NCI-H2227 treated with DMSO at 0.1 percent for 48 hours (cell line): ENCODE data around the gene INSR.
A peak's percentile ranks its signal among the peaks of the same experiment; 100 is the strongest.
"Not testable (repeated sequence)": the region's sequence is repeated elsewhere in the genome, so short reads cannot be mapped to it uniquely, and the experiment has no call there.

ENCODE experiments used
- DNase-seq: peaks from one replicate; lab custom pipeline; 2025; lab: John Stamatoyannopoulos, UW

Gene INSR

GRCh38 chr19:7098701-7099596 lies 195.3 kb downstream of the INSR start:
- peak; percentile 95 for DNase-seq

- DNase-seq: no peak
Observed at GRCh38 chr19:7098096-7098495, 196.1 kb downstream of the INSR start.

DNA sequence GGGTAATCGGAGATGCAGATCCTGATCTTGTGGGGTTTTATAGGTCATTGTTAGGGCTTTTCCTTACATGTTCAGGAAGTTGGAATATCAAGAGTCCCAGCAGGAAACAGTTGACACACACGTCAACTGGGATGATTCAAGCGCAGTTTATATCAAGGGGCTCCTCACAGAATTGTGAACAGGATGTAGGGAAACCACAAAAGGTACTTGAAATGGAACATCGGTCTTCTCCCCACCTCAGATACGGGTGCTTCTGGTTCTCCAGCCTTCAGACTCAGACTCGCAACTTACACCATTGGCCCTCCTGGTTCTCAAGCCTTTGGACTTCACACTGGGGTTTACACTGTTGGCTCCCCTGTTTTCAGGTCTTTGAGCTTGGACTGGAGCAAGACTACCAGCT lies 205.2 kb downstream of the INSR start:
- no peak for DNase-seq

DNA sequence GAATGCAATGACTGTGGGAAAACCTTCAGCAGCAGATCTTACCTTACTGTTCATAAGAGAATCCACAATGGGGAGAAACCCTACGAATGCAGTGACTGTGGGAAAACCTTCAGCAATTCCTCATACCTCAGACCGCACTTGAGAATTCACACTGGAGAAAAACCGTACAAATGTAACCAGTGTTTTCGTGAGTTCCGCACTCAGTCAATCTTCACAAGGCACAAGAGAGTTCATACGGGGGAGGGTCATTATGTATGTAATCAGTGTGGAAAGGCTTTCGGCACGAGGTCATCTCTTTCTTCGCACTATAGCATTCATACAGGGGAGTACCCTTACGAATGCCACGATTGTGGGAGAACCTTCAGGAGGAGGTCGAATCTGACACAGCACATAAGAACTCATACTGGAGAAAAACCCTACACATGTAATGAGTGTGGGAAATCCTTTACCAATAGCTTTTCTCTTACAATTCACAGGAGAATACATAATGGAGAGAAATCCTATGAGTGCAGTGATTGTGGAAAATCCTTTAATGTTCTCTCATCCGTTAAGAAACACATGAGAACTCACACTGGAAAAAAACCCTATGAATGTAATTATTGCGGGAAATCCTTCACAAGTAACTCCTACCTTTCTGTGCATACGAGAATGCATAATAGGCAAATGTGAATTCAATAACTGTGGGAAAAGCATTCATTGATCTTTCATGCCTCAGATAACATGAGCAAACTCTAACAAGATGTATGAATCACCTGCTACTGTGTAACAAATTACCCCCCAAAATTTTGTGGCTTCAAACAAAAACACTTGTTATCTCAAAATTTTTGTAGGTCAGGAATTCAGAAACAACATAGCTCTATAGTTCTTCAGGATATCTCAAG lies 210.9 kb downstream of the INSR start:
- DNase-seq: no peak

DNA sequence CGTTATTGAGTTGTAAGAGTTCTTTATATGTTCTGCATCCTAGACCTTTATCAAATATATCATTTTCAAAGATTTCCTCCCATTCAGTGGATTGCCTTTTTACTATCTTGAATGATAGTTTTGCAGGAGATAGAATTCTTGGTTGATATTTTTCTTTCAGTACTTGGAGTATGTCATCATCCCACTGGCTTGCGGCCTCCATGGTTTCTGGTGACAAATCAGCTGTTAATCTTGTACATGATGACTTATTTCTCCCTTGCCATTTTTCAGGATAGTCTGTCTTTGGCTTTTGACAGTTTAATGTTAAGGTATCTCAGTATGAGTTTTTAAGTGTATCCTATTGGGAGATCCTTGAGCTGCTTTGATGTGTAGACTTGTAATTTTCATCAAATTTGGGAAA lies 216.2 kb downstream of the INSR start:
- no peak for DNase-seq

- DNase-seq: no peak
Observed at GRCh38 chr19:7076151-7076550, 218.1 kb downstream of the INSR start.

DNA sequence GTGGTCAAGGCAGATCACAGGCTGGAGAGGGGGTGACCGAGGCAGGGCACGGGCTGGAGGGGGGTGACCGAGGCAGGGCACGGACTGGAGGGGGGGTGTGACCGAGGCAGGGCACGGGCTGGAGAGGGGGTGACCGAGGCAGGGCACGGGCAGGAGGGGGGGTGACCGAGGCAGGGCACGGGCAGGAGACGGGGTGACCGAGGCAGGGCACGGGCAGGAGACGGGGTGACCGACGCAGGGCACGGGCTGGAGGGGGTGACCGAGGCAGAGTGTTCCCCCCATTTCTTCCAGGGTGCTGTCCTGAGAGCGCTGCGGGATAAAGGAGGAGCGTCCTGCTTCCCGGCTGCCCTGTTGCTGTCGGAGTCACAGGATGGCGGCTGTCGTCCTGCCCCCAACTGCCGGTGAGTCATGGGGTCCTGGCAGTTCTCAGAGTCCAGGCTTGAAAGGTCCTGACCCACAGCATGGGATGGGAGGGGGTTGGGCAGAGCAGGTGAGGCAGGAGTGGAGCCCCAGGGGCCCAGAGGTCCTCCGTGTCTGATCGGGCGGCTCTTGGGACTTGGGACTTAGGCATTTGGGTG lies 219.4 kb downstream of the INSR start:
- DNase-seq: no peak

- no peak for DNase-seq
Observed at GRCh38 chr19:7072541-7072940, 221.7 kb downstream of the INSR start.

- DNase-seq: no peak
Observed at GRCh38 chr19:7069904-7070226, 224.3 kb downstream of the INSR start.

GRCh38 chr19:7069042-7069903 lies 224.9 kb downstream of the INSR start, which contains the start of gene ZNF557:
Gene ZNF557, plus strand, starts transcription at chr19:7069703. Its CDS starts 5,372 bp downstream, at chr19:7075075.
- peak; percentile 85 for DNase-seq

DNA sequence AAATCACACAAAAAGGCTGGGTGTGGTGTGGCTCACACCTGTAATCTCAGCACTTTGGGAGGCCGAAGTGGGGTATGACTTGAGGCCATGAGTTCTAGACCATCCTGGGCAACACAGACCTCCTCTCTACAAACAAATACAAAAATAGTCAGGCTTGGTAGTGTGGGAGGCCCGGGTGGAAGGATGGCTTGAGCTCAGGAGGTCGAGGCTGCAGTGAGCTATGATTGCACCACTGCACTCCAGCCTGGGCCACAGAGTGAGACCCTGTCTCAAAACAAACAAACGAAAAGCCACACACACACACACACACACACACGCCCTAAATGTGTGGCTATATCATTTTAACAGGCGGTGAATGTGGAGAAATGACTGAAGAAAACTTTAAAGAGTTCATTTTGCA lies 225.6 kb downstream of the INSR start:
- DNase-seq: no peak

DNA sequence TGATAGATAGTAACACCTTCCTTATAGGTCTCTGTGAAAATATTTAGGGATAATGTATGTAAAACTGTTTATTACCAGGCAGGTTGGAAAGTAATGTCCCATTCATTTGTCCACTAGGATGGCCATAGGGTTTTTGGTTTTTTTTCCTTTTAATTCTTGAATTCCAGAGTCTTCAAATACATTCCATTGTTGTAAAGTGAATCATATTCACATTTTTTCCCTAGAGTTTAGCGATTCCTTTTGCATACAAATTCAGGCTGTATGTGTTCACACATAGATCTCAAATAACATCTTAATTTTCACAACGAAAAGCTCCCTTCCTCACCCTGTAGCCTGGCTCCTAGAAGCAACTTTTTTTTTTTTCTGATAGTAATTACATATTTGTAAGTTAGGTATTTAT lies 226.5 kb downstream of the INSR start:
- no peak for DNase-seq

GRCh38 chr19:7067122-7067521 lies 227.1 kb downstream of the INSR start:
- not testable (repeated sequence) for DNase-seq

- DNase-seq: no peak
Observed at GRCh38 chr19:7063764-7064418, 230.3 kb downstream of the INSR start.

GRCh38 chr19:7063339-7063738 lies 230.9 kb downstream of the INSR start:
- no peak for DNase-seq
